ENCODE results near the gene NUP98.

DNA sequence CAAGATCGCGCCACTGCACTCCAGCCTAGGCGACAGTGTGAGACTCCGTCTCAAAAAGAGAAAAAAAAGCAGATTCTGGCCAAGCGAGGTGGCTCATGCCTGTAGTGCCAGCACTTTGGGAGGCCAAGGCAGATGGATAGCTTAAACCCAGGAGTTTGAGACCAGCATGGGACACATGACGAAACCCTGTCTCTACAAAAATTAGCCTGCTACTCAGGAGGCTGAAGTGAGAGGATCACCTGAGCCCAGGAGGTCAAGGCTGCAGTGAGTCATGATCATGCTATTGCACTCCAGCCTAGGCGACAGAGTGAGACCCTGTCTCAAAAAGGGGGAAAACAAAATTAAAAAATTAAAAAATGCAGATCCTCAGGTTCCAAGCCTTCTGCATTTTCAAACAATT is 25.0 kb upstream of the NUP98 start:
- TF ChIP-seq POLR2AphosphoS5 (IDR thresholded peaks at IDR 0.05; ENCODE audit: low read depth, low read length) (no peak), POLR2A (IDR thresholded peaks at IDR 0.05; ENCODE audit: low read depth, low read length) (no peak), TAF1 (IDR thresholded peaks at IDR 0.05; ENCODE audit: low read depth, low read length) (no peak), SPI1 (IDR thresholded peaks at IDR 0.05; ENCODE audit: low read depth, low read length) (no peak), PAX5 (IDR thresholded peaks at IDR 0.05; ENCODE audit: insufficient read depth, low read length, severe bottlenecking) (no peak), POU2F2 (IDR thresholded peaks at IDR 0.05; ENCODE audit: low read depth, low read length) (no peak)

Measured in GM12891 (cell line).